Liver (tissue), 9 donors: Measurements from ENCODE around the gene RDH11. TPM values are rescaled to one million over a fixed set of nuclear protein-coding genes. Genes with fewer than 3 reads are reported as not detected.
A peak's percentile ranks its signal among the peaks of the same experiment; 100 is the strongest.

Experiments used
- DNase-seq: peaks from one replicate; pipeline ENCODE4 v3.0.0-alpha.2; 2017; ENCODE audit warnings: low spot score
- H3K27ac ChIP-seq, 2 donors: one replicate each; pipeline ENCODE4 v1.7.0; 2013; ENCODE audit warnings: inconsistent platforms in 2 of 2, low read length in 2 of 2, control low read depth in 1 of 2, low read depth in 1 of 2, mild to moderate bottlenecking in 1 of 2
- H3K27me3 ChIP-seq, 4 donors: one replicate each; pipeline versions ENCODE4 v1.6.1 to v1.7.0; 2013; ENCODE audit warnings: low read length in 3 of 4, inconsistent platforms in 1 of 4, mild to moderate bottlenecking in 1 of 4, moderate library complexity in 1 of 4; ENCODE audit not compliant: control insufficient read depth in 4 of 4, insufficient read depth in 4 of 4
- H3K36me3 ChIP-seq, 4 donors: one replicate each; pipeline versions ENCODE4 v1.6.1 to v1.7.0; 2013; ENCODE audit warnings: low read length in 3 of 4, mild to moderate bottlenecking in 3 of 4, low read depth in 1 of 4, moderate library complexity in 1 of 4; ENCODE audit not compliant: control insufficient read depth in 4 of 4, insufficient read depth in 3 of 4
- H3K4me1 ChIP-seq, 4 donors: one replicate each; pipeline versions ENCODE4 v1.6.1 to v1.7.0; 2013; ENCODE audit warnings: low read length in 3 of 4, mild to moderate bottlenecking in 3 of 4, moderate library complexity in 1 of 4; ENCODE audit not compliant: control insufficient read depth in 4 of 4, insufficient read depth in 4 of 4
- H3K4me3 ChIP-seq, 3 donors: one replicate each; pipeline versions ENCODE4 v1.6.1 to v1.7.0; 2013; ENCODE audit warnings: low read length in 3 of 3, control low read depth in 1 of 3, low read depth in 1 of 3, mild to moderate bottlenecking in 1 of 3
- H3K9ac ChIP-seq, 2 donors: one replicate each; pipeline ENCODE4 v1.7.0; 2013; ENCODE audit warnings: low read length in 2 of 2, mild to moderate bottlenecking in 2 of 2, moderate library complexity in 2 of 2, control low read depth in 1 of 2, low read depth in 1 of 2
- H3K9me3 ChIP-seq, 4 donors: one replicate each; pipeline versions ENCODE4 v1.6.1 to v1.7.0; 2013; ENCODE audit warnings: low read length in 3 of 4; ENCODE audit not compliant: control insufficient read depth in 4 of 4
- CTCF ChIP-seq: fragments of 150-350 bp; IDR thresholded peaks from 2 replicates; pipeline ENCODE4 v1.5.1; 2017; ENCODE audit warnings: improper control_type of control experiment, low read depth, low read length; ENCODE audit not compliant: missing input control
- EGR1 ChIP-seq, 2 donors: IDR thresholded peaks; 2 replicates each; pipeline ENCODE4 v1.6.1; 2016 to 2018; ENCODE audit warnings: antibody characterized with exemption in 2 of 2, low read depth in 2 of 2
- FOXA1 ChIP-seq: IDR thresholded peaks from 2 replicates; pipeline ENCODE4 v1.6.1; 2016; ENCODE audit warnings: antibody characterized with exemption
- FOXA2 ChIP-seq: IDR thresholded peaks from 2 replicates; pipeline ENCODE4 v1.6.1; 2016; ENCODE audit warnings: antibody characterized with exemption
- GABPA ChIP-seq, 2 donors: IDR thresholded peaks in 1 of 2; conservative IDR thresholded peaks in 1 of 2; 2 replicates each; pipeline ENCODE4 v1.6.1; 2016; ENCODE audit warnings: antibody characterized with exemption in 2 of 2, mild to moderate bottlenecking in 1 of 2, moderate library complexity in 1 of 2
- HNF4A ChIP-seq, 2 donors: conservative IDR thresholded peaks; 2 replicates each; pipeline ENCODE4 v1.6.1; 2016; ENCODE audit warnings: antibody characterized with exemption in 2 of 2, mild to moderate bottlenecking in 2 of 2
- HNF4G ChIP-seq: IDR thresholded peaks from 2 replicates; pipeline ENCODE4 v1.6.1; 2016; ENCODE audit warnings: antibody characterized with exemption
- JUND ChIP-seq, 2 donors: IDR thresholded peaks; 2 replicates each; pipeline ENCODE4 v1.6.1; 2016; ENCODE audit warnings: antibody characterized with exemption in 2 of 2
- NR2F2 ChIP-seq: IDR thresholded peaks from 2 replicates; pipeline ENCODE4 v1.6.1; 2016; ENCODE audit warnings: antibody characterized with exemption
- RAD21 ChIP-seq, 2 donors: IDR thresholded peaks; 2 replicates each; pipeline ENCODE4 v1.6.1; 2016; ENCODE audit warnings: antibody characterized with exemption in 2 of 2, mild to moderate bottlenecking in 2 of 2
- REST ChIP-seq: IDR thresholded peaks from 2 replicates; pipeline ENCODE4 v1.6.1; 2016; ENCODE audit warnings: antibody characterized with exemption, mild to moderate bottlenecking
- RXRA ChIP-seq, 2 donors: IDR thresholded peaks; 2 replicates each; pipeline ENCODE4 v1.6.1; 2017 to 2018; ENCODE audit warnings: antibody characterized with exemption in 2 of 2, mild to moderate bottlenecking in 1 of 2
- SP1 ChIP-seq: IDR thresholded peaks from 2 replicates; pipeline ENCODE4 v1.6.1; 2018; ENCODE audit warnings: antibody characterized with exemption, mild to moderate bottlenecking
- TAF1 ChIP-seq: conservative IDR thresholded peaks from 2 replicates; pipeline ENCODE4 v1.6.1; 2016; ENCODE audit warnings: antibody characterized with exemption, mild to moderate bottlenecking
- YY1 ChIP-seq: IDR thresholded peaks from 2 replicates; pipeline ENCODE4 v1.6.1; 2016; ENCODE audit warnings: antibody characterized with exemption, mild to moderate bottlenecking
- ZBTB33 ChIP-seq: IDR thresholded peaks from 2 replicates; pipeline ENCODE4 v1.6.1; 2016; ENCODE audit warnings: antibody characterized with exemption
- WGBS: extraction: QIAGEN DNeasy Blood & Tissue Kit; methylation state at CpG from one replicate; pipeline ENCODE4 v1.1.7; 2013; 5-methylcytosine and 5-hydroxymethylcytosine counted together
- polyA plus RNA-seq, 2 donors: library from polyadenylated mRNA; stranded (reverse) in 1 of 2; unstranded in 1 of 2; fragments of 200-250 nt in 1 of 2; fragments of >200 nt in 1 of 2; fragmentation: Nextera tagmentation in 1 of 2; extraction: Ambion mirVana in 1 of 2; gene quantifications; one replicate each; pipeline versions ENCODE4 v1.2.1 to v1.2.3, GENCODE V29; 2013 to 2015
- total RNA-seq, 2 donors: library from RNA; depleted of rRNA; stranded (reverse); fragments of >200 nt; gene quantifications; one replicate each; pipeline ENCODE4 v1.2.3, GENCODE V29; 2014
- TF ChIP-seq, protein P1 (sequence below): IDR thresholded peaks from 2 replicates; pipeline ENCODE4 v1.6.1; 2016; ENCODE audit warnings: antibody characterized with exemption
- TF ChIP-seq, protein P2 (sequence below): IDR thresholded peaks from 2 replicates; pipeline ENCODE4 v1.6.1; 2016; ENCODE audit warnings: antibody characterized with exemption
- donor health status: healthy.
- donor health status: healthy.
- donor health status: healthy.
- donor health status: healthy.
- donor health status: healthy.

The RDH11 gene
- total and polyA plus RNA-seq, 4 donors = 99.7 to 174 (median 137) TPM

DNA sequence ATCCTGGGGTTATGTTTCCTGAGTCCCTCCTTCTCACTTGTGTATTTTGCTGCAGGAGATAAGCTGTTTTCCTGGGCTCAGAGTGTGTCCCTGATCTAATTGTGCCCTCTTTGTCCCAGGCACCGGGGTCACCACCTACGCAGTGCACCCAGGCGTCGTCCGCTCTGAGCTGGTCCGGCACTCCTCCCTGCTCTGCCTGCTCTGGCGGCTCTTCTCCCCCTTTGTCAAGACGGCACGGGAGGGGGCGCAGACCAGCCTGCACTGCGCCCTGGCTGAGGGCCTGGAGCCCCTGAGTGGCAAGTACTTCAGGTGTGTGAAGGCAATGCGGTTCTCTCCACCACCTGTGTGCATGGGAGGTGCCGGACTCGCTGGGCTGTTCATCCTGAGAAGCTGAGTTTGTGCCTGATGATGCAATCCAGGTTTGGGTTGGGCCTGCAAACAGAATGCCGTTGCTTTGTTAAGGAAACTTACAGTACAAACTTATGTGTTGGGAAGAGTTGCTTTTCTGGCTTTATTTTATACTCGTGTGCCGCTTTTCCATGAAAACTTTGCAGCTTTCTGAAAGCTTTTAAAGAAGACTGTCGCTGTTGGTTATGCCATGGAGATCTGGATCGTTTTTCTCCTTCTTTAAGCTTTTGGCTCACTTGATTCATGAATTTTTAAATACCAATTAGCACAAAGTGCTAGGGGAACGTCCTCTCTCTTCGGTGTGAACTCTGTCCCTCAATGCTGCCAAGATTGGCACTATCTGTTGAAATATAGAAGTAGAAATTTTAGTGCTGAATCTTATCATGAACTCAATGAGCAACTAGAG, 33.7 kb upstream of the RDH11 start:
- H3K36me3 ChIP-seq = no peaks in the 10 kb centered on the region
- peak overlapping the region; percentile 47 to 63 (median 51) for H3K4me3 ChIP-seq
- peak; percentile 37 for DNase-seq
- no peaks in the 10 kb centered on the region for H3K9me3 ChIP-seq
- no peaks in the 10 kb centered on the region for H3K27me3 ChIP-seq
- H3K4me1 ChIP-seq = peaks cover 2 to 15% (median 10%) of the 10 kb centered on the region in 4 donors
- H3K9ac ChIP-seq = peak overlapping the region in 1 of 2 donors; percentile 73
- WGBS = 25% methylated on average over 21 of the region's 21 CpGs
- H3K27ac ChIP-seq = peak overlapping the region; percentile 71 to 78
- TF ChIP-seq REST (no peak), RAD21 (IDR thresholded peaks at IDR 0.05) (peak in 1 of 2 donors; percentile 2), FOXA1 (peak; percentile 38), ZBTB33 (peak; percentile 36), EGR1 (IDR thresholded peaks at IDR 0.05; ENCODE audit: low read depth in 2 of 2) (peak in 1 of 2 donors; percentile 90), HNF4A (conservative IDR thresholded peaks at IDR 0.05) (peak in 1 of 2 donors; percentile 74), SP1 (no peak), NR2F2 (no peak), HNF4G (no peak), CTCF (no peak), RXRA (IDR thresholded peaks at IDR 0.05) (peak; percentile 25 to 83), GABPA (IDR thresholded peaks at IDR 0.05 in 1 of 2, conservative IDR thresholded peaks at IDR 0.05 in 1 of 2) (no peak), TAF1 (no peak), FOXA2 (peak; percentile 22), YY1 (peak; percentile 58), JUND (IDR thresholded peaks at IDR 0.05) (no peak)
- TF ChIP-seq, protein P1, sequence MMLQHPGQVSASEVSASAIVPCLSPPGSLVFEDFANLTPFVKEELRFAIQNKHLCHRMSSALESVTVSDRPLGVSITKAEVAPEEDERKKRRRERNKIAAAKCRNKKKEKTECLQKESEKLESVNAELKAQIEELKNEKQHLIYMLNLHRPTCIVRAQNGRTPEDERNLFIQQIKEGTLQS = peak; percentile 92
- TF ChIP-seq, protein P2, sequence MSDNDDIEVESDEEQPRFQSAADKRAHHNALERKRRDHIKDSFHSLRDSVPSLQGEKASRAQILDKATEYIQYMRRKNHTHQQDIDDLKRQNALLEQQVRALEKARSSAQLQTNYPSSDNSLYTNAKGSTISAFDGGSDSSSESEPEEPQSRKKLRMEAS = peak; percentile 45
